ENCODE results near the gene SERPINE2.

The SERPINE2 gene, protein sequence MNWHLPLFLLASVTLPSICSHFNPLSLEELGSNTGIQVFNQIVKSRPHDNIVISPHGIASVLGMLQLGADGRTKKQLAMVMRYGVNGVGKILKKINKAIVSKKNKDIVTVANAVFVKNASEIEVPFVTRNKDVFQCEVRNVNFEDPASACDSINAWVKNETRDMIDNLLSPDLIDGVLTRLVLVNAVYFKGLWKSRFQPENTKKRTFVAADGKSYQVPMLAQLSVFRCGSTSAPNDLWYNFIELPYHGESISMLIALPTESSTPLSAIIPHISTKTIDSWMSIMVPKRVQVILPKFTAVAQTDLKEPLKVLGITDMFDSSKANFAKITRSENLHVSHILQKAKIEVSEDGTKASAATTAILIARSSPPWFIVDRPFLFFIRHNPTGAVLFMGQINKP

DNA sequence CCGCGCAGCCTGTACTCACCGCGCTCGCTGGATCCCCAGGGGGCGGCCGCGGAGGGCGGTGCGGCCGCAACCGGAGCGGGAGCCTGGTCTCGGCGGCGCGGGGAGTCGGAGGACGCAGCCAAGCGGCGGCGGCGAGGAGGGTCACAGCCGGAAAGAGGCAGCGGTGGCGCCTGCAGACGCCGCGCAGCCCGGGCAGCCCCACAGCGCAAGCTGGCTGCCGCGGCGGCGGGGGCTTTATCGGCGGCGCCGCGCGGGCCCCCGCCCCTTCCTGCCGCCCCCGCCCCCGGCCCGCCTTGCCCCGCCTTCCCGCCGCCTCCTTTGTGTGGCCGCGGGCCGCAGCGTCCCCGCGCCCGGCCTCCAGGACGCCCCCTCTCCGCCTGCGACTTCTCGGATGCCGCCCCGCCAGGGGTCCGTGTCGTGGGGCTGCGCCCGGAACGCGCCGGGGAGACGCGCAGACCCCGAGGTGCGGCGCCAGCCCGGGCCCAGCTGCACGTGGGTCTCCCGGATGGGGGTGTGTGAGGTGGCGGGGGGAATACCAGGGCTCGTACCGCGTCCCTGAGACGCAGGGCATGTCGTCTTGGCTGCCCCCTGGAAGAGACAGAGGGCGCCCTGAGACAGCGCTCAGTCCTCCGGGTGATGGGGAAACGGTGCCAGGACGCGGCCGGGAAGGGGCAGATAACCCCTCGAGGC lies at the start of gene SERPINE2:
TSS of gene SERPINE2 (minus strand) at position 207 of the 690 bp plus-strand sequence. CDS start 37,386 bp downstream, outside the sequence.
- DNase-seq, result peak; percentile 39

DNA sequence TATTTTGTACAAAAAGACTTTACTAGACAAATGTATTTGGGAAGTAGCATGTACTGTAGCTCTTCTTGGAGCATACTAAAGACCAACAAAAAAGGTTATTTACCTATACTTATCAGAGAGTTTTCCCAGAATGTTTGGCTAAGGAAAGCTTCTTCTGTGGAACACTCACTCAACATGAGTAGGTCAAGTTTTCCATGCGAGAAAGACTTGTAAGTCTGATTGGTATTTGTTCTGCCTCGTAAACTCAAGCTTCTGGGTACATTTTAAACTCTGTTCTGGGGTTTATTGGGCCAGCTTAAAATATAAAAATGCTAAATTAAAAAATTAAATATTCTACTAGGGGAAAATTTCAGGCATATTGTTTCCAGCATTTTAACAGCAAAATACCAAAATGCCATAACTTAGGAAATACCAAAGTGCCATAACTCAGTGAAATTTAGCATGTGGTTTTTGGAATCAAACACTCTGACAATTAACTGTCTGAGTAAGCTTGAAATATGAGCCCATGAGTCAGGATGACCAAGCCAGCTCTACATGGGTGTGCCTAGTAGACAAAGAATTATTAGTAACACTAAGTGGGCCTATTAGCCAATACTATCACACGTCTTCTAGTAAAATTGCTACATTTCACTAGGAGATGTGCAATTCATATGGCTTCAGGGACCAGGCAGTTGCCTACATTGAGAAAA lies 47.3 kb upstream of the SERPINE2 start:
- no peak for DNase-seq

DNA sequence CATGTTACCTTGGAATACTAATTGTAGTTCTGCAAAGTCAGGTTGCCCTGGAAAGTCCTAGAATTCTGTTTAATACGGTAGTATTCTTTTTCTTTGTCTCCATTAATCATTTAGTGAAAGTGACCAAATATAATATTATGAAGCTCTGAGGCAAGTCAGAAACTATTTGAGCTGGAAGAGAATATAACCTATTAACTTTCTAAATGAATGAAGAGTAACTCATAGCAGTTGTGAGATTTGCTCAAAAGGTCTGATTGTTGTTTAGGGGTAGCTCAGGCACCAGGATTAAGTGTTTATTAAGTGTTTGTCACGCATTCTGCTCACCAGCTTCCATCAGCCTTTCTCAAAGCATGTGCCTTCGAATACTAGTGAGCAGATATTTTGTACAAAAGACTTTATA lies 46.7 kb upstream of the SERPINE2 start:
- DNase-seq, result no peak

DNA sequence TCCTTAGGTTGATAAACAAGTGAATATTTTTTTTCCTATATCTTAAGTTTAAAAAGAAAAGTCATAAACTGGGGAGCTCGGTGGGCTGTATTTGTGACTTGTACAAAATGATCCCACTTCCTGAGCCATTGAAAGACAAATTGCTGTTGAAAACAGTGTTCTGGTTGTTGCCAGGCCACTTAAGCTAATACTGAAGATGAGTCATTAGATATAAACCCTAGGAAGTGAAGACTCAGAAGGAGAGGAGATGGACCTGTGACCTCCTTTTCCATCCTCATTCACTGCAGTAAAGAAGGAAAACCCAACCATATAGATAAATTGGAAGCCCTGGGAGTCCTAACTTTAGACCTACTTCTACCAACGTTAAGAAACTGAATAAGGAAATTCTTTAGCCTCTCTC lies 46.2 kb upstream of the SERPINE2 start:
- no peak for DNase-seq

DNA sequence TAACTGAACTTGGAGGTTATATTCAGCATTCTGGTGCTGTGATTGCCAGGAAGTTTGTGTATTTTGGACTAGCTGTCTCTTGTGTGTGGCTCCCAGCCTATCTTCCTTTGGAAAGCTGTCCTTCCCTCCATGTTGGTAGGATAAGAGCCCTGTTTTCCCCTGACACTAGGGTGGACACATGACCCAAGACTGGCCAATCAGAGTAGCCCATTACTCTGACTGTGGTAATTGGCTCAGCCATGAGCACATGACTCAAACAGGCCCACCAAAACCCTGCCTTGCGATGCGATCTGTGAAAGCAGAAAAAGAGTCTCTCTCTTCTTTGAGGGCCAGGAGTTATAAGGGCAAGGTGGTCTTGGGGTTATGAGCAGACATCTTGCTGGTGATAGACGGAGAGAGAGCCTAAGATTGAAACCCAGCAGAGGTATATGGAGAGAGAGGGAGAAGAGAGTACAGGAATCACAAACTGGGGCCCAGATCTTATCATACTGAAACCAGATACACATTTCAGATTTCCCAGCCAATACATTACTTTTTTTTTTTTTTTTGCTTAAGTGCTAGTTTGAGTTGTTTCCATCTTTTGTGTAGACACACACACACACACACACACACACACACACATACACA lies 45.3 kb upstream of the SERPINE2 start:
- peak; percentile 12 for DNase-seq

DNA sequence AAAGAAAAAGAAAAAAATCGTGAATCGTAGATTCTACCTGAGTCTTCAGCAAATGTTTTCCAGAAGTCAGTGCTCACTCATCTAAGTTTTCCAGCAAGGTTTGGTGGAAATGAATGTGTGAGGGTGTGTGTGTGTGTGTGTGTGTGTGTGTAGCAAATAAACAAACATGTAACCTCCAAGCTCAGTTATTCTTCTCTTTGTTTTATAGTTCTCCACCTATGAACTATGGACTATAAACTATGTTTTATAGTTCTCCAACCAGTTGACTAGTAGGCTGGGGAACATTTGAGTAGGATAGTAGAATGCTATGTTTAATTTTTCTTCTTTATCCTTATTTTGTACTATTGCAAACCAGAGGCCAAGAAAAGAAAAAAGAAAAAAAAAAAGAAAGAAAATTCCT lies 44.6 kb upstream of the SERPINE2 start:
- DNase-seq, result no peak

DNA sequence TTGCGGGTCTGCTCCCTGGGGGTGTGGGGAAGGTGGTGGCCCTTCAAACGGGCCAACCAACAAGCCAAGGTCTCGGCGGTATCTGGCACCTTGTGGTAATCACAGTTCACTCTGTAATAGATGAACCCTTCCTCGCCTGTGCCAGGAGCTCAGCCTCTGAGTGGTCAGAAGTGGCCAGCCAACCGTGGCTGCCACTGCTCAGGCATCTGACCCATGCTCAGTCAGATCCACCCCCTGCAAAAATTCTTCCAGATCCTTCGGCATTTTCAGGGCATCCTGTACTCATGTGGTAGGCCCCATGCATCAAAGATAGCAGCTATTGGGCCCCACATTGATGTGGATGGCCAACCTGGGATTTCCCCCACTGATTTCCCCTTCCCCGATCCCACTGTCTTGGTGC lies 39.6 kb upstream of the SERPINE2 start:
- DNase-seq, result no peak

DNA sequence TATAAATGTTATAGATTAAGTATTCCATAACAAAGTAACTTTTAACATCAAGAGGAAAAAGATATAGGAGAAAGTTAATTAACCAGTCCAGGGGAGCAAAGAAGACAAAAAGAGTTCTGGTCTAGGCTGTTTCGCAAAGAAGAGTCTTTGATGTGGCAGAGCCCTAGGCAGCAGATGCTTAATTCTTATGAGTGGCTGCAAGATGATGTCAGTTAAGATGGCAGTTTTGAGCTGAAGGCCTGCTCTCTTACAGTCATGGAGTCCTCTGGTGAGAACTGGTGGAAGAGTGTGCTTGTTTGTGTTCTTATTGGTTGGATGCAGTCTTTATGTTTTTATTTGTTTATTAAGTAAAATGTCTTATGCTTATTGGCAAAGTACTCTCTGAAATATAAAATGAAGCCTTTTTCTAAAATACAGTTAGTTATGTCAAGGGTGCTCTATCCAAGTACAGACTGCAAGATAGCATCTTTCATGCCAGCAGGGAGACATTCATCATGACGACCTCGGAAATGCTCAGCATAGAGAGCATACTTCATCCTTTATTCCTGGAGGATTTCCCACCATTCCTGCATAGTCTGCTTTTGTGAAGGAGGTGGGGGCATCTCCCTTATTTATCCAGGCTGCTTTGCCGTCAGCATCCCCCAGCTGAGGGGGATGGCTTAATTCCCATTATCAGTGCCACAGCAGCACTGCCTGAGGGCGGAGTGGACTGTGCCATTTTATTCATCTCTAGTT lies 38.9 kb upstream of the SERPINE2 start:
- DNase-seq, result no peak

DNA sequence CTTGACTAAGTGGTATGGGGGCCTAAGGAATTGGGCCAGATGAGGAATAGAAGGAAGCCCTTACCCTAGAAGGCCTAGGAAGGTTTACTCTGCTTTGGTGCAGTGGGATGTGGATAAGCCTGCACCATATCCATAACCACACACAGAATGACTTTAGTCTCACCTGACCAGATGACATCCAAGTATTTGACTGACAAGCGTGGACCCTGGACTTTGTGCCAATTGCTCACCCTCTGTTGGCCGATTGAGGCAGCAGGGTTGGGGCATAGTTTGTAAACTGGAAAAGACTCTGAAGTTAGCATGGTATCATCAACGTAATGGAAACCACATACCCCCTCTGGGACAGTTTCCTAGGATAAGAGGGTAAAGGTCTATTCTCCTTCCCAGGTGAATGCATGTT lies 36.5 kb upstream of the SERPINE2 start:
- DNase-seq, result no peak

DNA sequence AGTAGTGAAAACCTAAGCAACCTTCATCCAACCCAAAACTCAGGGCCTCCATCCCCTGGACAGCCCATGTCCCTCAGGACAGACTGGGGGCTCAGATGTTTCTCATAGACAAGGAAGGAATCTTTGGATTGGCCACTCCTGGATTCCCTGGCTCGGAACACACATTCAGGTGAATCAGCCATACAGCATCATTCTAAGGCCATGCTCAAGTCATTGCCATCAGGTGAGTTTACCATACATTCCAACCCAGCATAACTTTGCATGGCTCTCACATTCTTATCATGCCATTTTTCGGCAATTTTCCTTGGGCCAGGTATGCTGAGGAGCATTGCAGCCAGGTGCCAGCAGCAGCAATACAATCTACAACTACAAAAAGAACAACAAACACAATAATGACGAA lies 34.6 kb upstream of the SERPINE2 start:
- no peak for DNase-seq

DNA sequence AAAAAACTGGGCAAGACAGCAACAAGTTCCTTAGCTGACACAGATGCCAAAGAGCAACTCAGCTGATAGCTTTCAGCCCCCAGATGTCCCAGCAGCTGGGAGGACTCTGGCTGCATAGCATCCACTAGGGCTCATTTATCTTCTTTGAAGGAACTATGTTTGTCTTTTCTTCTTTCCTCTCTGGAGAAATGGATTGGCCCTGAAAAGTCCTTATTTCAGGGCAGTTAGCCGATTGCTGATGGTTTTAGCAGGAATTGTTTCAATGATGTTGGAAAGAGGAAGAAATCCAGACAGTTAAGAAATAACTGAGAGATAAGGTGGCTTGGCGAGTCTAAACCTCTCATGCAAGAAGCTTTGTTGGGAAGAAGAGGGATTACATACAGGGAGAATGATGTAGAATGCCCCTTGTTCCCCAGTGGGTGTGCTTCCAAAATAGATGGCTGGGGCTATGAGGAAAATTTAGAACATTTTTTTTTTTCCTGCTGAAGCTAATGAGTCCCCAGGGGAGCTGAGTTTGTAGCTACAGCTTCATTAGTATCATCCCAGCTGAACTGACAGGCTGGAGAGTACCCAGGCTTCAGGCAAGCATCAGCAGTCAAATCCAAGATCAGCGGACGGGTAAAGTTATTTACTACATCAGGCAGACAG lies 33.6 kb upstream of the SERPINE2 start:
- no peak for DNase-seq

DNA sequence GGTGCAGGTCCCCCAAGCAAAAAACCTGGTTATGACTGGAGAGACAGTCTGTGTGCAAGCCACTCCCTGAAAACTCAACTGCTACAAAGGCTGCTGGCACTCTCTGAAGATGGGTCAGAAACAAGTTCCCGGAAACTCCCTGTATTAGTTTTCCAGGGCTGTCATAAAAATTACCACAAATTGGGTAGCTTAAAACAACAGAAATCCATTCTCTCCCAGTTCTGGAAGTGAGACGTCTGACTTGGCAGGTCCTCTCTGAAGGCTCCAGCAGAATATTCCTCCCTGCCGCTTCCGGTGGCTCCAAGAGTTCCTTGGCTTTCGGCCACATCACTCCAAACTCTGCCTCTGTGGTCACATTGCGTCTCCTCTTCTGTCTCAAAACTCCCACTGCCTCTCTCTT lies 30.1 kb upstream of the SERPINE2 start:
- no peak for DNase-seq

DNA sequence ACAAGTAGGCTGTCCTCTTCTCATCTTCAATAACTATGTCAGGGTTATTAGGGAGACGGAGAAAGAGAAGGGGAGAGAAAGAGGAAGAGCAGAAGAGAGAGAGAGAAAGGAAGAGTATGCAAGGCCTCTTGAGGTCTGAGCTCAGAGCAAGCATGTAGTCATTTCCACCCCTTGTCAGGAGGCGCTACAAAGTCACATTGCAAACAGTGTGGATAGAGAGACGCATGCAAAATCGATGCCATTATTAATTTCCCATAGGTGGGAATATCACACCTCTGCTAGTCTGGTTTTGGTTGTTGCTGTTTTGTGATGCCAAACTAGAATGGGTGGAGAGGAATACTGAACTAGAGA lies 24.2 kb upstream of the SERPINE2 start:
- no peak for DNase-seq

DNA sequence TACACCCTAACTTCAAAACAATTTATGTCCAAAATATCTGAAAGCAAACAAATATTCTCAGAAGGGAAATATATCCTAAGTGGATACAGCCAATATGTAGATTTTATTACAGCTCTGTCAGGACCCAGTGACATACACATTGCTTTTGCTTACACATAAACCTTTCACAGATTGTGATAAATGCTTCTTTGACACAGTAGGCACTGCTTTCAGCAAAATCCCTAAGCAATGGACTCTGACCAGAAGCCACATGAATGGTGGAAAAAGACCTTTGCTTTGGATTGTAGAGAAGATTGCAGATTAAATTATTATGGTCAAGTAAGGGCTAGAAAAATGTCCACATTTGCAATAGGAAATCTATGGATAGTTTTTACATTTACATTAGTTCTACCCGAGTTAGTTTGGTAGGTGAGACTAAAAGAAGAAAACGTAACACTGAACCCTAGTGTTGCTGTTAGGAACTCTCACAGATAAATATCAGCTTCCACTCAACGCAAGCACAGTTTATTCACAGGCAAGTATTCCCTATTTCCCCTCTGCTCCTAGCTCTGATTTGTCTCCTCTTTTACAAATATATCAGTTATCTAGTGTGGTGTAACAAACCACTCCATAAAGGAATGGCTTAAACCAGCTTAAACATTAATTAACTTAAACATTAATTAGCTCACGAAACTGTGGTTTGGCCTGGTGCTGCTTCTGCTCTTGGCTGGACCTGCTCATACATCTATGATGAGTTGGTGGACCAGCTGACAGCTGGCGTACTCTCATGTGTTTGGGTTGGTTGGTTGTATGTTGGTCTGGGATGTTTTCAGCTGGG lies 23.6 kb upstream of the SERPINE2 start:
- no peak for DNase-seq

DNA sequence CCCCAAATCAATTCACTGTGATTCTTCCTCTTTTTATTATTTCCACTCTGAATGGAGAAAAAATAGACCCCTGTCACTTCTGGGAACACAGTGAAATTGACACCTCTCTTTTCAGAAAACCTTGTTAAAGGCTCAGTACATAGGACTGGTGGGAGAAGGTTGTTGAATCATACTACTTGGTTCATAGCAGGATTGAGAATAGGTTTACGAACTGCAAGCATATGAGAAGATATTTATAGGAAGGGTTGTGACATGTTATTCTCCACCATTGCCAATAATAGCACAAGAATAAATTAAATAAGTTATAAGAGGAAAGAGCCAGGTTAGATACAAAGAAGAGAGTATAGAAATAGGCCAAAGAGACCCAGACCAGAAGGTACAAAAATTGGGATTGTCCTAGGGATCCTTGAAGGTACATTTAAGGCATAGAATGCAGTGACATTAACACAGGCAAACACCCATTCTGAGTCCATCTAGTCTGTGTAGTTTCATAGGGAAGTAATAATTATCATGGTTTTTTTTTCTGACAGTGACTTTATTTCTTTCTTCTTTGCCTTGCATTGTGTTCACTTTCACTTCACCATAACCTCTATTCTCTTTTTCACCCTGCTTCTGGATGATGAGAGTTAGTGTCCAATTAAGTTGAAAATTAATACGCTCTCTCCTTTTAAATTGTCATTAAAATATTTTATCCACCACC lies 21.8 kb upstream of the SERPINE2 start:
- no peak for DNase-seq

DNA sequence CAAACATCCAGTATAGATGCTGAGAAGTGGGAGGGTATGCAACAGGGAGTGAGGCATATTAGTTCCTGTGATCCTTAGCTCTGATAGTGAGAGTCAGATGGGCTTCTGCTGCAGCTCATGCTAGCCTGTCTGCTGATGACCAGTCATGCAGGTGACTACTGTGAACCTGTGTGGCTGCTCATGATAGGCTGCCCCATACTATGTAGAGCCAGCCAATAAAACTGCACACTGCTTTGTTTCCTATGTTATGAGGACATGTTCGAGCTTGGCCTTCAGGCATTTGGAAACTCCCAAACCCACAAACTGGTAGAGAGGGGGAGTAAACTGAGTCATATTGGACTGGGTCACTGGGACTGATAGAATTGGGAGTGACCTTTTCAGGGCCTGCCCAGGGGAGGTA lies 20.1 kb upstream of the SERPINE2 start:
- no peak for DNase-seq

DNA sequence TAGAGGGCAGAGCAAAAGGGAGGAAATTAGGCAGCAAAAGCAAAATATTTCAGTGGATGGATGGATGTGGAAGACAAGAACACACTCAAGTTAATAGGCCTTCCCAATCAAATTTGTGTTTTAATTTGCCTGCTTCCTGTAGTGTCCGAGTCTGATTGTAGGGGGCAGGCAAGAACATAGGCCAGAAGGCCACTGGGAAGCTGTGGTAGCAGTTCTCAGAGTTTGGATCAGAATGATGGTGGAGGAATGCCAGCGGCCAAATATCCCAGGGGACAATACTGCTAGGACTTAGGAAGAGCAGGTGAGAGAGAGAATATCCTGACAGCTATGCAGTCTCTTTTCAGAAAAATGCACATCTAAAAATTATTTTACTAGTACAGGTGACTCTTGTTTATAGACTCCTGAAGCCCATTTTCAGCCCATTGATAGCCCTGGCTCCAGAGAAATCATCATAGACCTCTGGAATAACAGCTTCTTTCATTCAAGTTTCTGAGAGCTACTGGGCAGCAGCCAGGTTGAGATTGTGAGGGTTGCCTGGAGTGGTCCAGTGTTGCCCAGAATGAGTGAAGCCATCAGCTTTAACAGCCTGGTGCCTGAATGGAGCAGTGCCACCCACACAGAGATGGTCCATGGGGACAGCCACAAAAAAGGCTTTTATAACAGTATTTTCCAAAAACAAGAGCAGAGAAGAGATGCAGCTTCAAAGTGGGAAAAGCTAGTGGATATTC lies 19.1 kb upstream of the SERPINE2 start:
- no peak for DNase-seq

DNA sequence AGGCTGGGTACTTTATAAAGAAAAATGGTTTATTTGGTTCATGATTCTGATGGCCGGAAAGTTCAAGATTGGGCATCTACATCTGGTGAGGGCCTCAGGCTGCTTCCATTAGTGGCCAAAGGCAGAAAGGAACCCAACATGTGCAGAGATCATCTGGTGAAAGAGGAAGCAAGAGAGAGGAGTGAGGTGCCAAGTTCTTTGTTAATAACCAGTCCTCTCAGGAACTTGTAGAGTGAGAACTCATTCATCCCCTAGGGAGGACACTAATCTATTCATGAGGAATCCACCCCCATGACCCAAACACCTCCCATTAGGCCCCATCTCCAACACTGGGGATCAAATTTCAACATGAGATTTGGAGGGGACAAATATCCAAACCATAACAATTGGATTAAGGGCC lies 17.8 kb upstream of the SERPINE2 start:
- DNase-seq, result no peak

DNA sequence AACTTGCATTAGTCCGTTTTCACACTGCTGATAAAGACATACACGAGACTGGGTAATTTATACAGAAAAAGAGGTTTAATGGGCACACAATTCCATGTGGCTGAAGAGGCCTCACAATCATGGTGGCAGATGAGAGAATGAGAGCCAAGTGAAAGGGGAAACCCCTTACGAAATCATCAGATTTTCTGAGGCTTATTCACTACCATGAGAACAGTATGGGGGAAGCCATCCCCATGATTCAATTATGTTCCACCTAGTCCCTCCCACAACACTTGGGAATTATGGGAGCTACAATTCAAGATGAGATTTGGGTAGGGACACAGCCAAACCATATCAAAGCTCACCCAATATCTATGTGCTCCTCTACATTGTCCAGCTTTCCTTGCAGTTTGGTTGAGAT lies 16.0 kb upstream of the SERPINE2 start:
- DNase-seq, result no peak

DNA sequence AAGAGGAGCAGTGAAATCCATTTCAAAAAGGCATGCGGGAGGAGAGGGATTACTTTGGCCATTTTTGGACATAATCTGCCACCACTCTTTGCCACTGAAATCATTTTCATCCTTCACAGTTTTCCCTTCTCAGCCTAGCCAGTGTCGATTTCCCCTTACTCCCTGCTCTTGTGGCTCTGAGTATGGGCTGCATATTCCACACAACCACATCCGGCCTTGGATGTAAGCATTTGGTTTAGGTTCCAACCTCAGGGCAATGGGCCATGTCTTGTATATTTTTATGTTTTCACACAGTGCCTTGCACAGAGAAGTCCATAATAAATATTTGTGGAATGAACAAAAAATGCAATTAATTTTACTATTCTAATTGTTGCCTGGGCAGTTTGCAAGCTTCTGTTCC lies 7.7 kb upstream of the SERPINE2 start:
- DNase-seq, result no peak

All from activated CD4-positive, alpha-beta T cell treated with anti-CD3 and anti-CD28 coated beads, Interleukin-2, amount 50 U/mL, for 16 hours (primary cell).